Skin epidermis (tissue), 12 donors: ENCODE measurements around the gene ADCK2.
"Not testable (repeated sequence)": the region's sequence is repeated elsewhere in the genome, so short reads cannot be mapped to it uniquely, and the experiment has no call there.

Experiments
- H3K27ac ChIP-seq, 21 experiments: fragments of 200-600 bp; sonication (generic) in 11 of 21; one replicate each; pipeline ENCODE4 v1.5.0; 2020; ENCODE audit warnings: mild to moderate bottlenecking in 3 of 21, inconsistent platforms in 2 of 21, moderate library complexity in 2 of 21
- H3K4me3 ChIP-seq, 7 experiments: fragments of 200-600 bp; sonication (generic) in 2 of 7; one replicate each; pipeline ENCODE4 v1.5.0; 2020; ENCODE audit warnings: inconsistent platforms in 2 of 7, mild to moderate bottlenecking in 2 of 7, moderate library complexity in 1 of 7

The ADCK2 gene

GRCh38 chr7:140723574-140723973 lies 50.8 kb downstream of the ADCK2 start:
- Histone ChIP-seq H3K4me3 (no peak overlapping the region), H3K27ac (no peak overlapping the region)

- H3K27ac ChIP-seq: no peak overlapping the region
These were observed 52.0 kb downstream of the ADCK2 start for GRCh38 chr7:140724706-140725105.

GRCh38 chr7:140726281-140726680 lies 53.5 kb downstream of the ADCK2 start:
- no peak overlapping the region for H3K4me3 ChIP-seq
- H3K27ac ChIP-seq: no peak overlapping the region

More at GRCh38 chr7:140724706-140725105, 52.0 kb downstream of the ADCK2 start:
- no peak overlapping the region for H3K4me3 ChIP-seq

- H3K27ac ChIP-seq: no peak overlapping the region
- no peak overlapping the region for H3K4me3 ChIP-seq
These were observed 59.7 kb downstream of the ADCK2 start for GRCh38 chr7:140732416-140732815.

- Histone ChIP-seq H3K4me3 (no peak overlapping the region), H3K27ac (no peak overlapping the region)
These were observed 61.4 kb downstream of the ADCK2 start for GRCh38 chr7:140734096-140734495.

GRCh38 chr7:140734729-140735128 lies 62.0 kb downstream of the ADCK2 start:
- H3K4me3 ChIP-seq: no peak overlapping the region
- H3K27ac ChIP-seq: no peak overlapping the region

GRCh38 chr7:140738280-140738679 lies 65.5 kb downstream of the ADCK2 start:
- Histone ChIP-seq H3K27ac (no peak overlapping the region), H3K4me3 (no peak overlapping the region)

- H3K4me3 ChIP-seq: not testable (repeated sequence)
These were observed 70.5 kb downstream of the ADCK2 start for GRCh38 chr7:140743255-140743654.

GRCh38 chr7:140744005-140744404 lies 71.3 kb downstream of the ADCK2 start:
- H3K4me3 ChIP-seq: no peak overlapping the region

More at GRCh38 chr7:140743255-140743654, 70.5 kb downstream of the ADCK2 start:
- not testable (repeated sequence) for H3K27ac ChIP-seq

More at GRCh38 chr7:140744005-140744404, 71.3 kb downstream of the ADCK2 start:
- no peak overlapping the region for H3K27ac ChIP-seq
